Cardiac fibroblast (primary cell): Measurements from ENCODE around the gene THSD4.

ENCODE experiments used
- DNase-seq, 2 donors: peaks; one replicate each; pipeline versions ENCODE4 v3.0.0 to v3.0.0-alpha.2; 2010; ENCODE audit warnings: low read depth in 2 of 2
- H3K4me3 ChIP-seq, 2 donors: replicated peaks in 1 of 2; 1 replicate in 1 of 2; 2 replicates in 1 of 2; pipeline ENCODE4 v1.5.1; 2011; ENCODE audit warnings: low read depth in 2 of 2, low read length in 2 of 2, mild to moderate bottlenecking in 2 of 2, moderate library complexity in 1 of 2
- CTCF ChIP-seq: IDR thresholded peaks from one replicate; pipeline ENCODE4 v1.5.1; 2011; ENCODE audit warnings: low read depth, mild to moderate bottlenecking, low read length, inconsistent platforms

The THSD4 gene

GRCh38 chr15:71093054-71094024 lies 21.9 kb upstream of the THSD4 start:
- DNase-seq = peak; percentile 34 to 76
- no peak for TF ChIP-seq CTCF
- no peak overlapping the region for H3K4me3 ChIP-seq

DNA sequence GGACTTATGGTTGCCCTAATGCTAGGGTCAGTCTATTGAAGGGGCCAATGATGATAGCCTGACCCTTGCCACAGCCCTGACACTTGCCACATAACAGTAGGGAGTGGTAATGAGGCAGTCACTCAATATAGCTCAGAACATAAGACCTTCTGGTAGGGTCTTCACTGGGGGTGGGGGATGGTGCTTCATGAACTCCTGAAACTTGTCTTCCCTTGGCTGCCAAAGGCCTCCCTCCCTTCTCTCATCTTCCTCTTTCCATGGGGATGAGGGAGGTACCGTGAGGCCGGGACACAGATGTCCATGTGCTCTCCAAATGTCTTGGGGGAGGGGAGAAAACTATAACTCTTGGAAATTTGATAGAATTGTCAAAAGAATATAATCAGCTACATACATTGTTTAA lies 21.1 kb upstream of the THSD4 start:
- no peak for DNase-seq
- no peak for TF ChIP-seq CTCF
- no peak overlapping the region for H3K4me3 ChIP-seq

DNA sequence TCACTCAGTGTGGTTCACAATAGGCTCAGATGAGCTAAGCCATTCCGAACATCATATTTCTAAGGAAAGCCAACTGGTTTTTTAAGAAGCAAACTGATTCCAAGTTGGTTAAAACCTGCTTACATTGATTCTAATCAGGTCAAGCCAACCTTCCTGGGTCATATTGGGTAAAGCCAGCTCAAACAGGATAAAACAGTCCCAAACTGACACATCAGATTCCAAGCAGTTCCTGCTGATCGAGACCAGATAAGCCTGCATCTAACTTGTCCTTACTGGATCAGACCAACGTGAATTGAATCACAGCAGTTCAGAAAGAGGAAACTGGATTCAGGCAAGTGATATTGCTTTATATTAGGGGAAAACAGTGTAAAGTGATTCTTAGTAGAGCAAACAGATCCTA lies 18.6 kb upstream of the THSD4 start:
- TF ChIP-seq CTCF = no peak
- DNase-seq = no peak
- no peak overlapping the region for H3K4me3 ChIP-seq

GRCh38 chr15:71097890-71098289 lies 17.4 kb upstream of the THSD4 start:
- TF ChIP-seq CTCF = no peak
- H3K4me3 ChIP-seq = no peak overlapping the region
- DNase-seq = no peak

DNA sequence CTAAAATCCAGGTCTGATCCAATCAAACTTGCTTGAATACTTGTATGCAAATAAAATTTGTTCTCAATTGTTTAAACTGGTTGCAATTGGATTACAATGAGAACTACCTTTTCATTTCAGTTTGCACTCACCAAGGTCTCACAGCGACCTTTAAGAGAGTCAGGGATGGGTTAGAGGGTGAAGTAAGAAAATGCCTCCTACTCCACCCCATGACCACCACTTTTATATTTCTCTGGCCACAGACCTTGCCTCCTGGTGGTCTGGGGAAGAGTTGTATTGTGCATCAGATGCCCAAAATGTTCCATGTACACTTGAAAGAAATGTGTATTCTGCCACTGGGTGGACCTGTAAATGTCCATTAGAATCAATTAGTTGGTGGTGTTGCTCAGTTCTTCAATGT lies 16.4 kb upstream of the THSD4 start:
- H3K4me3 ChIP-seq = no peak overlapping the region
- no peak for DNase-seq
- TF ChIP-seq CTCF = no peak

GRCh38 chr15:71103102-71103676 lies 12.1 kb upstream of the THSD4 start:
- H3K4me3 ChIP-seq = no peak overlapping the region
- peak; percentile 70 for TF ChIP-seq CTCF
- peak; percentile 69 to 72 for DNase-seq
